ENCODE data around the gene NOC4L.

DNA sequence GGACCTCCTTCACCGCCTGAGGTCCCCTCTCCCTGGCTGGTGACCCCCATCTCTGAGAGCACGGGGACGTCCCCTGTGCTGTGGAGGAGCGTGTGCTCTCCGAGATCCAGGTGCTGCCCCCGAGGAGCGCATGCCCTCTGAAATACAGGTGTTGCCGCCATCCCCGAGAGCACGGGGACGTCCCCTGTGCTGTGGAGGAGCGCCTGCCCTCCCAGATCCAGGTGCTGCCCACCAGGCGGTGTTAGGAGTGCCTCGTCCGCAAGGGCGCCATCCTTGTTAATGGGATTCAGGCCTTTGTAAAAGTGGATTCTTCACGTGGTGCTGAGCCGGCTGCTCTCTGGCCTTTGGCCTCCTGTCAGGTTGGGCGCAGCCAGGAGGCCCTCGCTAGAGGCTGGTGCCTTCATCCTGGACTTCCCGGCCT, 10.1 kb downstream of the NOC4L start:
- TF ChIP-seq, protein P1, sequence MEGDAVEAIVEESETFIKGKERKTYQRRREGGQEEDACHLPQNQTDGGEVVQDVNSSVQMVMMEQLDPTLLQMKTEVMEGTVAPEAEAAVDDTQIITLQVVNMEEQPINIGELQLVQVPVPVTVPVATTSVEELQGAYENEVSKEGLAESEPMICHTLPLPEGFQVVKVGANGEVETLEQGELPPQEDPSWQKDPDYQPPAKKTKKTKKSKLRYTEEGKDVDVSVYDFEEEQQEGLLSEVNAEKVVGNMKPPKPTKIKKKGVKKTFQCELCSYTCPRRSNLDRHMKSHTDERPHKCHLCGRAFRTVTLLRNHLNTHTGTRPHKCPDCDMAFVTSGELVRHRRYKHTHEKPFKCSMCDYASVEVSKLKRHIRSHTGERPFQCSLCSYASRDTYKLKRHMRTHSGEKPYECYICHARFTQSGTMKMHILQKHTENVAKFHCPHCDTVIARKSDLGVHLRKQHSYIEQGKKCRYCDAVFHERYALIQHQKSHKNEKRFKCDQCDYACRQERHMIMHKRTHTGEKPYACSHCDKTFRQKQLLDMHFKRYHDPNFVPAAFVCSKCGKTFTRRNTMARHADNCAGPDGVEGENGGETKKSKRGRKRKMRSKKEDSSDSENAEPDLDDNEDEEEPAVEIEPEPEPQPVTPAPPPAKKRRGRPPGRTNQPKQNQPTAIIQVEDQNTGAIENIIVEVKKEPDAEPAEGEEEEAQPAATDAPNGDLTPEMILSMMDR (IDR thresholded peaks at IDR 0.05): no peak
- TF ChIP-seq POLR2A (IDR thresholded peaks at IDR 0.05): no peak

Measured in body of pancreas (tissue), 4 donors.